Measurements from ENCODE around the gene HARS1. TPM values are rescaled to one million over a fixed set of nuclear protein-coding genes. Genes with fewer than 3 reads are reported as not detected.

Gene HARS1
- total and polyA plus RNA-seq, 10 of the 15 experiments (the other 5 are each of a cell fraction or from before 2014, with no cell fraction given) = 12.0 to 93.8 (median 76.9) TPM

DNA sequence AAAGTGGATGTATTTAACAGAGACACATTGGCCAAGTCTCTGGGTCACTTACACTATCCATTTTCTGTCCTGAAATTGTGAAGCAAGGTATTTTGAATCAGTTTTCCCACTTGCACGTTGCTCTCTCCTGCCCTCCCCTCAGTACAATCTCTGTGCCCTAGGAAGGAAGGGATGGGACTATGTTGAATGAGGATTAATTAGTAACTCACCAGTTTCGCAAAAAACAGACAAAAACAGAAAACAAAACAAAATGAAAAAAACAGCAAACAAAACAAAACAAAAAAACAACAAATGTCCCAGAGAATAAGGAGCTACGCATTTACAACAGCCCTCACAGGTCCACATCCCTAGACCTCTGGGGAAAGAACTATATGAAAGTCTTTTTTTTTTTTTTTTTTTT, 57.1 kb downstream of the HARS1 start:
- Histone ChIP-seq H4K20me1 (ENCODE audit: control insufficient read depth, insufficient read depth) (no peaks in the 10 kb centered on the region), H3K79me2 (ENCODE audit: control insufficient read depth, insufficient read depth, low read length) (no peaks in the 10 kb centered on the region), H3K36me3 (ENCODE audit: control insufficient read depth in 2 of 2, insufficient read depth in 2 of 2, low read length in 1 of 2) (no peaks in the 10 kb centered on the region), H3K4me1 (ENCODE audit: control insufficient read depth, insufficient read depth, low read length) (peaks cover 13% of the 10 kb centered on the region), H3K27me3 (replicated peaks in 1 of 2; ENCODE audit: control insufficient read depth in 2 of 2, insufficient read depth in 2 of 2, low read length in 1 of 2) (peaks cover 3 to 4% of the 10 kb centered on the region in 2 experiments; a peak in 2 of 4 replicates), H3K9me3 (replicated peaks; ENCODE audit: control insufficient read depth, insufficient read depth, low read length) (no peaks in the 10 kb centered on the region), H3K4me3 (no peak overlapping the region), H3K9ac (ENCODE audit: control insufficient read depth, insufficient read depth, low read length) (no peak overlapping the region), H3K27ac (ENCODE audit: control insufficient read depth, insufficient read depth) (no peak overlapping the region), H2AFZ (ENCODE audit: control insufficient read depth, low read depth, low read length) (no peak overlapping the region), H3K4me2 (ENCODE audit: control insufficient read depth, insufficient read depth) (no peak overlapping the region)
- DNase-seq (ENCODE audit: low read depth, low spot score) (no peak), FAIRE-seq (no peak), ATAC-seq (no peak)
- RAD21 ChIA-PET (ENCODE audit: unreplicated experiment) = interaction anchor here (0.7 to 2.0 kb wide), 5 partner anchors 70 to 280 kb away, joined by 3 to 12 read pairs (median 3); no protein-coding TSS in a partner anchor
- TF ChIP-seq ZNF24 (IDR thresholded peaks at IDR 0.05) (no peak), BMI1 (IDR thresholded peaks at IDR 0.05; ENCODE audit: borderline replicate concordance) (no peak), KDM1A (IDR thresholded peaks at IDR 0.05; ENCODE audit: borderline replicate concordance) (no peak), IRF4 (IDR thresholded peaks at IDR 0.05; ENCODE audit: low read depth, low read length) (no peak), BACH1 (IDR thresholded peaks at IDR 0.05; ENCODE audit: borderline replicate concordance) (no peak)
- TF ChIP-seq, protein P1, sequence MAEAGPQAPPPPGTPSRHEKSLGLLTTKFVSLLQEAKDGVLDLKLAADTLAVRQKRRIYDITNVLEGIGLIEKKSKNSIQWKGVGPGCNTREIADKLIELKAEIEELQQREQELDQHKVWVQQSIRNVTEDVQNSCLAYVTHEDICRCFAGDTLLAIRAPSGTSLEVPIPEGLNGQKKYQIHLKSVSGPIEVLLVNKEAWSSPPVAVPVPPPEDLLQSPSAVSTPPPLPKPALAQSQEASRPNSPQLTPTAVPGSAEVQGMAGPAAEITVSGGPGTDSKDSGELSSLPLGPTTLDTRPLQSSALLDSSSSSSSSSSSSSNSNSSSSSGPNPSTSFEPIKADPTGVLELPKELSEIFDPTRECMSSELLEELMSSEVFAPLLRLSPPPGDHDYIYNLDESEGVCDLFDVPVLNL (IDR thresholded peaks at IDR 0.05; ENCODE audit: low read depth, low read length) = no peak
- SMC1A ChIA-PET (ENCODE audit: uncharacterized antibody, unreplicated experiment) = interaction anchor here (0.6 to 2.9 kb wide), 8 partner anchors 65 to 261 kb away, joined by 3 to 13 read pairs (median 5); partner anchors contain the start of genes EIF4EBP3 and SRA1
- CTCF ChIA-PET = interaction anchor here (0.6 to 3.8 kb wide), 11 partner anchors 13 to 1664 kb away, joined by 3 to 44 read pairs (median 5); partner anchors contain the start of genes HARS1, HARS2, IK and NDUFA2
- 91% methylated on average over 3 of the region's 3 CpGs for WGBS (ENCODE audit: insufficient coverage, insufficient replicate concordance, low lambda C conversion rate, missing lambda C conversion rate)
- in situ Hi-C loops (cut with MboI) = no loop called here
- intact Hi-C loops (cut with micrococcal nuclease; ENCODE audit: unreplicated experiment) = loop anchor here (2.0 kb wide), 1 partner anchor 261 kb away; no protein-coding TSS in a partner anchor
- POLR2A ChIA-PET = no interaction called here
- BruUV-seq (replicated peaks) = no TSS peak

Data from GM12878 (cell line).